ENCODE data around the gene RASSF8. TPM values are rescaled to one million over a fixed set of nuclear protein-coding genes. Genes with fewer than 3 reads are reported as not detected.

Gene RASSF8
- total and polyA plus RNA-seq, 2 of the 8 experiments (the other 6 are each of a cell fraction or from before 2014, with no cell fraction given): 6.4 to 46.7 TPM

- H2BK5ac ChIP-seq (ENCODE audit: low read depth, low read length): no peak overlapping the region
- WGBS, 2 experiments (ENCODE audit: extremely low coverage in 1 of 2, insufficient coverage in 1 of 2, insufficient read length in 1 of 2, insufficient replicate concordance in 2 of 2, low coverage in 1 of 2, low lambda C conversion rate in 2 of 2, missing lambda C conversion rate in 1 of 2): 83% methylated on average over 4 of the region's 4 CpGs; no CpG with 5 or more reads in 1 of the 2 experiments
- H2BK12ac ChIP-seq (ENCODE audit: low read depth, low read length): no peak overlapping the region
- H3K56ac ChIP-seq (replicated peaks; ENCODE audit: insufficient read length, low read depth, low read length): no peak overlapping the region
- CTCF ChIA-PET (ENCODE audit: partially characterized antibody): interaction anchor here (0.6 to 1.4 kb wide), 8 partner anchors 13 to 564 kb away, joined by 3 to 7 read pairs (median 3); partner anchors contain the start of gene RASSF8
- no peak overlapping the region for H2AK5ac ChIP-seq (ENCODE audit: low read depth, low read length)
- no peak overlapping the region for H2AFZ ChIP-seq (ENCODE audit: low read length)
- no peak overlapping the region for H2BK120ac ChIP-seq (replicated peaks; ENCODE audit: low read depth, low read length)
- H3K23me2 ChIP-seq (ENCODE audit: low read depth, low read length): no peaks in the 10 kb centered on the region
- H3K14ac ChIP-seq (ENCODE audit: insufficient read length): no peak overlapping the region
- no peak overlapping the region for H3K23ac ChIP-seq (ENCODE audit: insufficient read length)
- H3K79me2 ChIP-seq (ENCODE audit: control insufficient read depth in 1 of 2, insufficient read depth in 2 of 2, low read length in 2 of 2): peaks cover 0 to 77% of the 10 kb centered on the region in 2 experiments; a peak in 3 of 4 replicates
- H3K4ac ChIP-seq (replicated peaks; ENCODE audit: insufficient read length, low read depth, low read length): no peak overlapping the region
- no peaks in the 10 kb centered on the region for H4K20me1 ChIP-seq (replicated peaks in 1 of 2; ENCODE audit: control insufficient read depth in 1 of 2, insufficient read depth in 2 of 2, low read length in 2 of 2)
- H3K79me1 ChIP-seq (ENCODE audit: low read depth, low read length): no peaks in the 10 kb centered on the region
- no peak overlapping the region for H2BK20ac ChIP-seq (ENCODE audit: low read length)
- H3K27ac ChIP-seq (ENCODE audit: low read depth, low read length): no peak overlapping the region
- H2BK15ac ChIP-seq (ENCODE audit: low read length): no peak overlapping the region
- no peak overlapping the region for H4K8ac ChIP-seq (ENCODE audit: extremely low read depth, insufficient read depth, low read length)
- H4K5ac ChIP-seq (ENCODE audit: insufficient read length, low read depth, low read length): no peak overlapping the region
- no peak overlapping the region for H3K9ac ChIP-seq (replicated peaks in 1 of 4; ENCODE audit: extremely low read depth in 1 of 4, low read depth in 3 of 4, low read length in 3 of 4)
- H3K18ac ChIP-seq (ENCODE audit: extremely low read depth, low read length): no peak overlapping the region
- DNase-seq (ENCODE audit: low read depth in 1 of 2, low spot score in 2 of 2): no peak
- FAIRE-seq: no peak
- H4K91ac ChIP-seq (replicated peaks; ENCODE audit: insufficient read length, low read length): no peak overlapping the region
- H3K4me3 ChIP-seq (ENCODE audit: extremely low read depth in 1 of 4, insufficient read depth in 2 of 4, low read depth in 3 of 4, low read length in 4 of 4): no peak overlapping the region
- no peaks in the 10 kb centered on the region for H3K9me3 ChIP-seq (ENCODE audit: insufficient read depth in 2 of 2, low read depth in 1 of 2, low read length in 1 of 2)
- no peaks in the 10 kb centered on the region for H3K27me3 ChIP-seq (replicated peaks in 1 of 4; ENCODE audit: control insufficient read depth in 3 of 4, extremely low read depth in 1 of 4, insufficient read depth in 3 of 4, low read length in 3 of 4)
- POLR2A ChIA-PET (ENCODE audit: partially characterized antibody): interaction anchor here (1.0 kb wide), 1 partner anchor 14 kb away, joined by 3 read pairs; no protein-coding TSS in a partner anchor
- no peak overlapping the region for H3K4me2 ChIP-seq (ENCODE audit: insufficient read depth in 1 of 2, low read depth in 2 of 2, low read length in 2 of 2)
- no peaks in the 10 kb centered on the region for H3K36me3 ChIP-seq (ENCODE audit: control insufficient read depth in 2 of 4, insufficient read depth in 4 of 4, low read length in 3 of 4)
- peaks cover 0 to 14% (median 1%) of the 10 kb centered on the region in 4 experiments; a peak in 3 of 7 replicates for H3K4me1 ChIP-seq (replicated peaks in 1 of 4; ENCODE audit: control insufficient read depth in 3 of 4, insufficient read depth in 4 of 4, low read length in 3 of 4)
- TF ChIP-seq TAF1 (IDR thresholded peaks at IDR 0.05; ENCODE audit: low read depth, low read length): no peak
- no peak for TF ChIP-seq BACH1 (IDR thresholded peaks at IDR 0.05; ENCODE audit: low read length)
- no peak for TF ChIP-seq SIN3A (conservative IDR thresholded peaks at IDR 0.05 in 1 of 2, IDR thresholded peaks at IDR 0.05 in 1 of 2; ENCODE audit: low read depth in 1 of 2, low read length in 2 of 2)
- no peak for TF ChIP-seq EGR1 (IDR thresholded peaks at IDR 0.05; ENCODE audit: borderline replicate concordance, low read depth, low read length)
- TF ChIP-seq JUND (IDR thresholded peaks at IDR 0.05; ENCODE audit: low read length): no peak
- TF ChIP-seq GABPA (IDR thresholded peaks at IDR 0.05; ENCODE audit: borderline replicate concordance, insufficient read depth, low read length): no peak
- TF ChIP-seq YY1 (IDR thresholded peaks at IDR 0.05; ENCODE audit: low read depth, low read length): no peak
- TF ChIP-seq TBP (IDR thresholded peaks at IDR 0.05; ENCODE audit: low read depth, low read length): no peak
- no peak for TF ChIP-seq ATF3 (IDR thresholded peaks at IDR 0.05; ENCODE audit: insufficient read depth, low read depth, low read length)
- no peak for TF ChIP-seq TEAD4 (IDR thresholded peaks at IDR 0.05; ENCODE audit: low read depth, low read length)
- TF ChIP-seq HDAC6 (IDR thresholded peaks at IDR 0.05; ENCODE audit: low read depth, low read length): no peak
- TF ChIP-seq NANOG (IDR thresholded peaks at IDR 0.05; ENCODE audit: insufficient read depth, low read depth, low read length, poor library complexity, severe bottlenecking): no peak
These were observed 42.4 kb downstream of the RASSF8 start for GRCh38 chr12:26000898-26001297.
